Stimulated activated CD8-positive, alpha-beta memory T cell treated with anti-CD3 and anti-CD28 coated beads, Interleukin-12 subunit alpha, Interleukin-12 subunit beta, amount 100 ng/mL, for 4 hours (primary cell): ENCODE measurements around the gene BRD4.

Source experiments
- DNase-seq: peaks from one replicate; pipeline ENCODE4 v3.0.0-alpha.2; 2020; ENCODE audit warnings: low read depth

The BRD4 gene

GRCh38 chr19:15248648-15249527 lies 83.5 kb downstream of the BRD4 start:
- no peak for DNase-seq

- no peak for DNase-seq
Observed at GRCh38 chr19:15248106-15248505, 84.2 kb downstream of the BRD4 start.

- no peak for DNase-seq
Observed at GRCh38 chr19:15247107-15248014, 85.0 kb downstream of the BRD4 start.

GRCh38 chr19:15246198-15246481 lies 86.2 kb downstream of the BRD4 start:
- DNase-seq = no peak

GRCh38 chr19:15245370-15246197 lies 86.8 kb downstream of the BRD4 start:
- no peak for DNase-seq

- DNase-seq = no peak
Observed at GRCh38 chr19:15244808-15245207, 87.5 kb downstream of the BRD4 start.

- DNase-seq = no peak
Observed at GRCh38 chr19:15244106-15244803, 88.1 kb downstream of the BRD4 start.

- no peak for DNase-seq
Observed at GRCh38 chr19:15243236-15243957, 88.9 kb downstream of the BRD4 start.

- no peak for DNase-seq
Observed at GRCh38 chr19:15241259-15241910, 91.0 kb downstream of the BRD4 start.

GRCh38 chr19:15240515-15240914 lies 91.8 kb downstream of the BRD4 start:
- no peak for DNase-seq

- DNase-seq = no peak
Observed at GRCh38 chr19:15239337-15239949, 92.9 kb downstream of the BRD4 start.

GRCh38 chr19:15238639-15239155 lies 93.6 kb downstream of the BRD4 start:
- no peak for DNase-seq

- DNase-seq = no peak
Observed at GRCh38 chr19:15237759-15238638, 94.3 kb downstream of the BRD4 start.

- DNase-seq = no peak
Observed at GRCh38 chr19:15236886-15237285, 95.5 kb downstream of the BRD4 start.

- DNase-seq = no peak
Observed at GRCh38 chr19:15235781-15236180, 96.6 kb downstream of the BRD4 start.

GRCh38 chr19:15234431-15235130 lies 97.8 kb downstream of the BRD4 start:
- DNase-seq = no peak

- no peak for DNase-seq
Observed at GRCh38 chr19:15231271-15231670, 101.1 kb downstream of the BRD4 start.

GRCh38 chr19:15227261-15227660 lies 105.1 kb downstream of the BRD4 start:
- no peak for DNase-seq
